ENCODE data around the gene ECM2.

GRCh38 chr9:92483627-92484545, 51.9 kb downstream of the ECM2 start:
- TF ChIP-seq CTCF (IDR thresholded peaks at IDR 0.05; ENCODE audit: low read length), result no peak
- no peak for TF ChIP-seq EZH2phosphoT487 (IDR thresholded peaks at IDR 0.05; ENCODE audit: low read length)
- TF ChIP-seq EZH2 (optimal IDR thresholded peaks at IDR 0.05; ENCODE audit: low read depth, low read length), result no peak

Measured in MM.1S (cell line).